Fibroblast of skin of right biceps (primary cell): ENCODE data around the gene ADGRB2.

Experiments
- DNase-seq: peaks from one replicate; pipeline ENCODE4 v3.0.0-alpha.2; 2013

ADGRB2 gene

DNA sequence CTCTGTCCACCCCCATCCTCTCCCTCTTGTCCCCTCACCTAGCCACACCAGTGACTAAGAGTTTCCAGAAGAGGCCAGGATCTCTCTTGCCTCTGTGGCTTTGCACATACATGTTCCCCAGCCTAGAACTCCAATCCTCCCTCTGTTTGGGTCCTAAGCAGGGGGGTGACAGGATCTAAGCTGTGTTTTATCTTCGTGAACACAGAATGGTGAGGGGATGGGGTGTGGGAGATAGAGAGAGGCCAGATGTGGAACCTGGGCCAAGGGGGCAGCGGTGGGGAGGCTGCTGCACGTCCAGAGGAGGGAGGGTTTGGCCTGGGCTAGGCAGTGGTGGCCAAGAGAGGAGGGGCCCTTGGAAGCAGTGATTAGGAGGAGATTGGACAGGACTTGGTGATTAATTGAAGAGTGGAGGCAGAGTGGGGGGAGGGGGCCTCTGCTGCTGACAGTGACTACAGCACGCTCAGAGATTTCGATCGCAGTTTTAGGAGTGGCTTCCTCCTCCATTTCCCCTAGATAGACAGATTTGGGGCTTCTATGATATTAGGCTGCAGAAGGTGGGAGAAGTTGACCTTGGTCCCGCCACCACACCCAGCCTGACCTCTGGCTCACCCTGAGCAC lies 17.1 kb upstream of the ADGRB2 start:
- DNase-seq: no peak

DNA sequence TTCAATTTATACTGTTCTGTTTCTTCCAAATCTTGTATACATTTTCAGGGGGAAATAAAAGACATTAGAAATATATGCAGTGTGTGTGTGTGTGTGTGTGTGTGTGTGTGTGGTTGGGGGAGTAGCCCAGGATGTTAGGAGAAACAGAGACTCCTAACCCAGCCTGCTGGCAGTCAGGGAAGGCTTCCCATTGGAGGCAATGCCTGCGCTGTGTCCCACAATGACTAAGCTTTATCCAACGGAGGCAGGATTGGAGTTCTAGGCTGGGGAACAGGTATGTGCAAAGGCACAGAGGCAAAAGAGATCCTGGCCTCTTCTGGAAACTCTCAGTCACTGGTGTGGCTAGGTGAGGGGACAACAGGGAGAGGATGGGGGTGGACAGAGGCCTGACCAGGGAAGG lies 16.5 kb upstream of the ADGRB2 start:
- no peak for DNase-seq

DNA sequence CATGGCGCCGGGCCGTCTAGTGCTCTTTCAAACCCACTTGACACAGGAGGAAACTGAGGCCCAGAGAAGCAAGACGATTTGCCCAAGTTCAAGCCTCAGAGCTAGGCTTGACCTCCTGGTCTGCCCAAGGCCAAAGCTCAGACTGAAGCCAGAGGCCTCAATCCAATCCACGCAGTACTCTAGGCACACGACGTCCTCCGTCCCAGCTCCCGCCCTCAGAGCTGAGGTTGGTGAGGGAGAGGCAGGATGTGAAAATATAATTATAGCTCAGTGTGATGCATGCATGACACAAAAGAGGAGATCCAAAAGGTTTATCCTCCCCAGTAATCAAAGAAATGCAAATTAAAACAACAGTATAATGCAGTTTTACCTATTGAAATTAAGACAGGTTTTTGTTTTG lies 15.5 kb upstream of the ADGRB2 start:
- DNase-seq: no peak

DNA sequence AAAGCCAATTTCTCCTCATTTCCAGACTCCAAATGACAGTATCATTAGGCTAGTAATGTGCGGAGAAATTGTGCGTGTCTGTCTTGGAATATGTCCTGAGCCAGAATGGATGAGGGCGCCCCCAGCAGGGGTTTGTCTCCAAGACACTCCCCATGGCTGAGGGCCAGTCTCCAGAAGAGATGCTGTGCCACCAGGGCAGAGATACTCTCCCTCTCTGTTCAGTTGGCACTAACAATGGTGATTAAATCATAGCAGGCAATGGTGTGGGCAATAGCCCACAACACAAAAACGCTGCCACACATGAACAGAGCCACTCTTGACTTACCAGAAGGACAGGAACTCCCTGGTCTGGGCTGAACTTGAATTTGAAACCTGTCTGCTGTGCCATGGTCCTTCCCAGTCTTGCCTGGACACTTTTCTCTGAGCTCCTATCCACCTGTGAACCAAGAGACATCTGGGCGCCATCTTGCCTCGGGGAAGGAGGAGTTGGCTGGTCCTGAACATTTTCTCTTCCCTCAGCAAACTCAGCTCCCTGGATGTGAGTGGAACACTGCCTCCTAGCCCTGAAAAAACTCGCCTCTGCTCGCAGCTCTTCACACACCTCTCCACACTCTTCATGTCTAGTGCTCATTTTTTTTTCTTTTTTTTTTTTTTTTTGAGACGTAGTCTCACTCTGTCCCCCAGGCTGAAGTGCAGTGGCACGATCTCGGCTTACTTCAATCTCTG lies 14.8 kb upstream of the ADGRB2 start:
- DNase-seq: no peak

DNA sequence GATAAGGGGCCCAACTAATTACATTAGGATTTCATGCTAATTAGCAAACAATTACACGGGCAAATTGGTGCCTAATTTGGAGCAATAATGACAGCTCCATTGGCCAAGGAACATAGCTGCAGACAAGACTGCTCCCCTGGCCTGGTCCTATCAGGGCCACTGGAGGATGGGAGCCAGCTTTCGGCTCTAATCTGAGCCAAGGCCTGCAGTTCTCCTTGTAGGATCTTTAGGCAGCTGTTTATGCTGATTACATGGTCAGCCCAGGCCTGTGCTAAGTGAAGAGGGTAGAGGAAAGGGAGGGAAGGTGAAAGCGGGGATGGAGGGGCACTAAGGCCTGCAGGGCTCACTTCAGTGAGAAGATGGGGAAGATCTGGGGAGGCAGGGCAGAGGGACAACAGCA lies 12.4 kb upstream of the ADGRB2 start:
- no peak for DNase-seq

GRCh38 chr1:31776032-31776431 lies 11.9 kb upstream of the ADGRB2 start:
- no peak for DNase-seq

DNA sequence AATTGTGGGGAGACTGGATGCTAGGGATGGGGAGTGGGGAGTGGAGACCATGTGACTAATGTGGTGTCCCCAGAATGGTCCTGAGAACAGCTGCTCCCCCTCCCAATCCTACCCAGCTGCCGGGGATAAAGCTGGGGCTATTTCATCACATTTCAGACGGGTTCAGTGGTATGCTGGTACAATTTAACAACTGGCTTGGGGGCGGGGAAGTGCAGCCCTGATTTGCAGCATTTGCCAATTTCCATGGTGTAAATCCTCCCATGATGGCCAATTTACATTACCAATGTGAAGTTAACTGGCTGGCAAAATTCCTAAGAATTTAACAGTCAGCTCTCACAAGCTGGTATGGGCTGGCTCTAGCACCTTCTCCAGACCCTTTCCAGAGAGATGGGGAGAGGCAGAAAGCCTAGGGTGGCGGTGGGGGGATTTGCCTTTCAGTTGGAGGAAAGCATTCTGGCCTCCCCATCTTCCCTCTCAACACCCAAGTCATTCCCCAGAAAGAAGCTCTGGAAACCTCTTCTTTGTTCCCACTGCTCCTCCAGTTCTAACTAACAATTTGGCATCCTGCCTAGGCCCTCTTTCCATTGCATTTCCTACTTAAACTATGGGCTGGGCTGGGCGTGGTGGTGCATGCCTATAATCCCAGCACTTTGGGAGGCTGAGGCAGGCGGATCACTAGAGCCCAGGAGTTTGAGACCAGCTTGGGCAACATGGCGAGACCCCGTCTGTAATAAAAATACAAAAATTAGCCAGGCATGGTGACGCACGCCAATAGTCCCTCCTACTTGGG lies 11.3 kb upstream of the ADGRB2 start:
- DNase-seq: no peak

DNA sequence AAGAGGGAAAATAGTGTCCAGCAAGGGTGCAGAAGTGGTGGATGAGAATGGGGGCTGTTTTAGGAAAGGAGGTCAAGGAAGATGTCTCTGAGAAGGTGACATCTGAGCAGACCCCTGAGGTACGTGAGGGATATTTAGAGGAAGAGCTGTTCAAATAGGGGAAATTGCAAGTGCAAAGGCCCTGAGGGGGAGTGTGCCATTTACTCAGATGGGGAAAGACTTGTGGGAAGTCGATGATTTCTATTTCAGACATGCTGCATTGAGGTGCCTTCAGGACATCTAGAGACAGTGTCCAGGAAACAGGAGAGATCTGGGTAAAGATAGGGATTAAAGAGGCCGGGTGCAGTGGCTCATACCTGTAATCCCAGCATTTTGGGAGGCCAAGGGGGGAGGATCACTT lies 10.4 kb upstream of the ADGRB2 start:
- DNase-seq: no peak

- no peak for DNase-seq
These were observed 9.7 kb upstream of the ADGRB2 start for GRCh38 chr1:31773861-31774260.

DNA sequence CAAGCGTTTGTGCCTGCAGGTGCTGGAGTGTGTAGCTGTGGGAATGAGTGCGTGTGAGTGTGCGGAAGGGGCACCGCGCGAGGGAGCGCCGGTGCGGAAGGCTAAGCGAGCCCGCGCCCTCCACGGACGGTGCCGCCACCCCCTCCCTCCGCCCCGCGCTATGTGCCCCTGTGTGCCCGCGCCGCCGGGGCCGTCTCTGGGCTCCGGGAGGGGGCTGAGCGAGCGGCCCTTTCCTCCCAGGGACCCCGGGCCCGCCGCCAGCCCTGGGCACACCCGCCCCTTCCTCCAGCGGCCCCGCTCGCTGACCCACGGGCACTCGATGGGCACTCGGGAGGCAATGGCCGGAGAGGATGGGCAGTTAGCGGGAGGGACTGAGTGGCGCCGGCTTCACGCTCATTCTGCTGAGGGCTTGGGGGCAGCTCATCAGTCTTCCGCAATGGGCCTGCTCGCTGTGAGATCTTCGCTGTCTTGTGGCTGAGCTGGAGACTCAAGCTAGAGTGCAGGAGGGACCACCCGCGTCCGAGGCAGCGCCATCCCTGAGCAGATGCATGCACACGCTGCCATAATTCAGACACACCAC lies 8.6 kb upstream of the ADGRB2 start:
- no peak for DNase-seq

GRCh38 chr1:31771891-31772668 lies 7.9 kb upstream of the ADGRB2 start:
- DNase-seq: no peak

- no peak for DNase-seq
These were observed 5.7 kb upstream of the ADGRB2 start for GRCh38 chr1:31769720-31770390.

- no peak for DNase-seq
These were observed 5.0 kb upstream of the ADGRB2 start for GRCh38 chr1:31768939-31769704.

DNA sequence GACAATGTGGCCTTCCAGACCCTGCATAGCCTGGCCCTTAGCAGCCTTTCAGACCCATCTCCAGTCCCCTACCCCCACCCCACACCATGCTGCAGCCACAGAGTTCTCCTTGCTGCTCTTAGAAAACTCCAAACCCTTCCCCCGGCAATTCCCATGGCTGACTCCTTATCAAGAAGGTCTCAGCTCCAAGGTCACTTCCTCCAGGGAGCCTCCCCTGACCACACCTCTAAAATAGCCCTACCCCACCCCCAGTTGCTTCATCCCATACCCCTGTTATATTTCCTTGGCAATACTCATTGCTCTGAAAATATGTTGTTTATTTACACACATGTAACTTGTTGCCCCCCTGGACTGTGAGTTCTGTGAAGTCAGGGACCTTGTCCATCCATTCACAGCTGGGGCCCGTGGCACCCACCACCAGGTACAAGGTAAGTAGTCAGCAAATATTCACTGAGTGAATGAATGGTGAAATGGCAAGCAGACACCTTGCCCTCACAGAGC lies 4.3 kb upstream of the ADGRB2 start:
- no peak for DNase-seq

DNA sequence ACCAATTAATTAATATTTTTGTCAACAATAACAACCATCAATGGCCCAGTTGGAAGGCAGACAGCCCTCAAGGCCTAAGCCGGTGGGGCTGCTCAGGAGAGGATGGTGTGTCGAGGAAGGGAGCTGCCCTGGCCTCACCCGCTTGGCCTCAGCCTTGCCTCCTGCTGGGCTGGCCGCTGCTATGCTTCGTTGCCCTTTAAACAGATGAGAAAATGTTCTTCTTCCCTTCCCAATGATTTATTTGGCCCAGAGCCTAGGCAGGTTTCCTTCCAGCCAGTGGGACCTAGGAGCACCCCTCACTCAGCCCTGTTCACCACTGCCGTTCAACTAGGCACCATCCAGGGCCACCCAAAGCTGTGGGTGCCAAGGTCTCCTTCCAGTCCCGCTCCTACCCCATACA lies 3.1 kb upstream of the ADGRB2 start:
- DNase-seq: no peak

DNA sequence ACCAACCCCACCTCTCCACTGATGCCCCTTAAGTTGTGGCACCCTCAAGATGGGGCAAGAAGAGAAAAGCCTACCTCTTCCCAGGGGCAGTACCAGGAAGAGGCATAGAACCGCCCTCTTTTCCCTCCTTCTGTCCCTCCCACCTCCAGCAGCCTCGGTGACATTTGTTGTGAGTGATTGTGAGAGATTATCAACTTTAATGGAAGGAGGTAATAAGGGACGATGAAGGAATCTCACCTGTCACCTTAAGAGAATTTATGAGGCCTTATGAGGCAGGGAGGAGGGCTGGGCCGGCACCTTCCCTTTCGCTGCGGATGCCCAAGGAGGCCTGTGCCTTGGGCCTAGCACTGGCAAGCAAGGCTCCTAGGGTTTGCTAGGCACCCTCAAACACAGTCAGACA lies 1.4 kb upstream of the ADGRB2 start:
- no peak for DNase-seq

- no peak for DNase-seq
These were observed 914 bp upstream of the ADGRB2 start for GRCh38 chr1:31765041-31765467.

DNA sequence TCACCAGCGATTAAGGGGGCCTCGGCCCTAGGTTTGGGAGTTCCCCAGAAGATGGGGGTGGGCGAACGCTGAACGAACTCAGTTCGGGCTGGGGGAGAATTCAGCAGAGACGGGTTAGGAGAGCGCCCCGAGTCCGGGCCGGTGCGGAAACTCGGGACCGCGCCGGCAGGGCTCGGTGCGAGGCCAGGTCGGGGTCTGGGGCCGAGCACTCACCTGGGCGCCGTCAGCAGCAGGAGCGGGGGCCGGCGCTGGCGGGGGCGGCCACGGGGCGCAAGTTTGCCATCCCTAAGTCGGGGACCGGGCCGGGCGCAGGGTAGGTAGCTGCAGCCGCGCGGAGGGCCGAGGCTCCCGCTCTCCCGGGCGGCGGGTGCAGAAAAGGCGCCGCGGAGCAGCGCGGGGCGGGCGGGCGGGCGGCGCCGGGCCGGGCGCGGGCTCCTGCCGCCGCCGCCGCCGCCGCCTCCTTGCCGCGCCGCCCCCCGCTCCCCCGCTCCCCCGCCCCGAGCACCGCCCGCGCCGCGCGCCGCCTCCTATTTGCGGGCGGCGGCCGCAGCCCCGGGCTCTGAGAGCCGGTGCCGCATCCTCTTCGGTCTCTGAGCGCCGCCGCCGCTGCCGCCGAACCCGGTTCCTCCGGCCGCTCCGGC lies 349 bp downstream of the ADGRB2 start:
- no peak for DNase-seq

- no peak for DNase-seq
These were observed 1.1 kb downstream of the ADGRB2 start for GRCh38 chr1:31762726-31763670.

- no peak for DNase-seq
These were observed 1.8 kb downstream of the ADGRB2 start for GRCh38 chr1:31762323-31762722.
